Measurements from ENCODE around the gene SLN. TPM values are rescaled to one million over a fixed set of nuclear protein-coding genes. Genes with fewer than 3 reads are reported as not detected.

The SLN gene
- total RNA-seq, 2 donors from 2014 or later = not detected

- Mint-ChIP-seq H3K36me3 (ENCODE audit: low read depth) (no peaks in the 10 kb centered on the region), H3K27ac (no peak overlapping the region), H3K4me1 (peaks cover 2% of the 10 kb centered on the region), H3K9me3 (no peaks in the 10 kb centered on the region), H3K4me3 (no peak overlapping the region), H3K27me3 (ENCODE audit: insufficient read depth) (peaks cover 24% of the 10 kb centered on the region)
- no peak for TF ChIP-seq CTCF (conservative IDR thresholded peaks at IDR 0.05)
- H3K9me3 ChIP-seq (ENCODE audit: control insufficient read depth, low read length) = no peaks in the 10 kb centered on the region
- H3K9ac ChIP-seq (ENCODE audit: extremely low read depth, low read length, poor library complexity, severe bottlenecking) = no peak overlapping the region
- peaks cover 3% of the 10 kb centered on the region for H3K4me1 ChIP-seq (ENCODE audit: control insufficient read depth, insufficient read depth, low read length)
- no peak overlapping the region for H3K4me3 ChIP-seq (ENCODE audit: low read length)
- H3K36me3 ChIP-seq (ENCODE audit: control insufficient read depth, insufficient read depth, low read length) = no peaks in the 10 kb centered on the region
- H3K27ac ChIP-seq (ENCODE audit: low read depth, low read length) = no peak overlapping the region
- 95 to 96% methylated on average over 2 of the region's 2 CpGs for WGBS, 2 experiments (ENCODE audit: insufficient coverage in 1 of 2, insufficient read length in 1 of 2)
- no peaks in the 10 kb centered on the region for H3K27me3 ChIP-seq (ENCODE audit: control insufficient read depth, insufficient read depth, low read length, poor library complexity, severe bottlenecking)
- no peak for DNase-seq
These were observed 9.4 kb upstream of the SLN start for GRCh38 chr11:107721207-107721606.

DNA sequence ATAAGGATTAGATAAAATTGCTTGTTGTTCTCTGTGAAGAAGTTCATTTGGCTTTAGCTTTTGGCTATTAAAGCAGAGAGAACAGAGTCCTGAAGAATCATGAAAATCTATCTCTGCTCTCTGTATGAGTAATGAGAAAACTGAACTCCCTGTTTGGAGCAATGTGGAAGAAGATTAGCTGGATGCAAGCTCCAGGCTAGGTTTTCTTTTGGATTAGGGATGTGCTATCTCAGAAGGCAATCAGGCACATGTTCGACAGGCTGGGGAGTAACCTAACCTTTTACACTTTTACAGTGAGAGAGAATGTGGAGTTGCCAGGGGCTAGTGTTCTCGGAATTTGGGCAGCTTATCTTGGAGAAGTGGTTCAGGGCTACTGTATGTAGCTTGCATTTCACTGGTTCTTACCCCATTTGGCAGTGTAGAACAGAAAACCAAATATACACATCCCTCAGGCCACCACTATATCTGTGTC, 8.5 kb upstream of the SLN start:
- Histone ChIP-seq H3K27me3 (ENCODE audit: control insufficient read depth, insufficient read depth, low read length, poor library complexity, severe bottlenecking) (no peaks in the 10 kb centered on the region), H3K9ac (ENCODE audit: extremely low read depth, low read length, poor library complexity, severe bottlenecking) (no peak overlapping the region), H3K4me1 (ENCODE audit: control insufficient read depth, insufficient read depth, low read length) (peaks cover 3% of the 10 kb centered on the region), H3K9me3 (ENCODE audit: control insufficient read depth, low read length) (no peaks in the 10 kb centered on the region), H3K36me3 (ENCODE audit: control insufficient read depth, insufficient read depth, low read length) (no peaks in the 10 kb centered on the region), H3K27ac (ENCODE audit: low read depth, low read length) (no peak overlapping the region), H3K4me3 (ENCODE audit: low read length) (no peak overlapping the region)
- no peak overlapping the region for H3K27ac Mint-ChIP-seq
- DNase-seq = no peak
- H3K36me3 Mint-ChIP-seq (ENCODE audit: low read depth) = no peaks in the 10 kb centered on the region
- TF ChIP-seq CTCF (conservative IDR thresholded peaks at IDR 0.05) = no peak
- no peaks in the 10 kb centered on the region for H3K9me3 Mint-ChIP-seq
- WGBS, 2 experiments (ENCODE audit: insufficient coverage in 1 of 2, insufficient read length in 1 of 2) = 80 to 81% methylated on average over 2 of the region's 2 CpGs
- peaks cover 2% of the 10 kb centered on the region for H3K4me1 Mint-ChIP-seq
- no peak overlapping the region for H3K4me3 Mint-ChIP-seq
- peaks cover 26% of the 10 kb centered on the region for H3K27me3 Mint-ChIP-seq (ENCODE audit: insufficient read depth)

DNA sequence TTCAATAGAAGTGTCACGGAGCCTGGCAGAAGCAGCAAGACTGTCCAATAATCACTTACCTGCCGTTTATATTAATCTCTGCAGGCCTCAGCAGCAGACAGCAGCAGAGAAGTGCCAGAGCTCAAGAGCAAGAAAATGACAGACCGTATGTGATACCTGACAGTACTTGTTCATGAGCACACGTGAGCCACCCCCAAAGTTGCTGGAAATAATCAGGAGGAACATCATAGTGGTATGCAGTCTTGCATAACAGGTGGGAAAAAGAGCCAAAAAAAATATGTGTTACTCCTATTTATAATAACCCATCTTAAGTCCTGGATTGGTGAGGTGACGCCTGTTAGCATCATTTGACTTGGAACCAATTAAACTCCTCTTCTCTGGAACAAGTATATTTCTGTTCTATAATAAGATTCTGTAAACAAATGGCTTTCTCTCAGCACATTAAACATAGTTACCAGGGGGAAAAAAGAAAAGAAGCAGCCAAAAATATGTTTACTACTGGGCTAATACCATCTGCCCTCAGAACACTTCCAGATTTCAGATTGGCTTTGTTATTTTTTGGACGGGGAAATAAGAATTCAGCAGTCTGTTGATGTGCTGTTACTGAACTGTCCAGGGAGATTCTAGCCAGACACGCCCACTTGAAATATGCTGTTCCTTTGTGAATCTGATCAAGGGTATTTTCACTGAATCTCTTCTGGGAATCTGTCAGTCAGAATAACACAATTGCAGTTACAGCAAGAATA, 7.9 kb upstream of the SLN start:
- Mint-ChIP-seq H3K27me3 (ENCODE audit: insufficient read depth) (peaks cover 30% of the 10 kb centered on the region), H3K36me3 (ENCODE audit: low read depth) (no peaks in the 10 kb centered on the region), H3K4me1 (peaks cover 2% of the 10 kb centered on the region), H3K9me3 (no peaks in the 10 kb centered on the region), H3K4me3 (no peak overlapping the region), H3K27ac (no peak overlapping the region)
- no peak overlapping the region for H3K9ac ChIP-seq (ENCODE audit: extremely low read depth, low read length, poor library complexity, severe bottlenecking)
- no peaks in the 10 kb centered on the region for H3K27me3 ChIP-seq (ENCODE audit: control insufficient read depth, insufficient read depth, low read length, poor library complexity, severe bottlenecking)
- no peak for TF ChIP-seq CTCF (conservative IDR thresholded peaks at IDR 0.05)
- H3K4me1 ChIP-seq (ENCODE audit: control insufficient read depth, insufficient read depth, low read length) = peaks cover 3% of the 10 kb centered on the region
- no peaks in the 10 kb centered on the region for H3K36me3 ChIP-seq (ENCODE audit: control insufficient read depth, insufficient read depth, low read length)
- H3K9me3 ChIP-seq (ENCODE audit: control insufficient read depth, low read length) = no peaks in the 10 kb centered on the region
- WGBS, 2 experiments (ENCODE audit: insufficient coverage in 1 of 2, insufficient read length in 1 of 2) = 83 to 98% methylated on average over 5 to 6 of the region's 7 CpGs
- no peak overlapping the region for H3K27ac ChIP-seq (ENCODE audit: low read depth, low read length)
- no peak overlapping the region for H3K4me3 ChIP-seq (ENCODE audit: low read length)
- DNase-seq = no peak
